ENCODE results near the gene WNT11.

WNT11 gene

DNA sequence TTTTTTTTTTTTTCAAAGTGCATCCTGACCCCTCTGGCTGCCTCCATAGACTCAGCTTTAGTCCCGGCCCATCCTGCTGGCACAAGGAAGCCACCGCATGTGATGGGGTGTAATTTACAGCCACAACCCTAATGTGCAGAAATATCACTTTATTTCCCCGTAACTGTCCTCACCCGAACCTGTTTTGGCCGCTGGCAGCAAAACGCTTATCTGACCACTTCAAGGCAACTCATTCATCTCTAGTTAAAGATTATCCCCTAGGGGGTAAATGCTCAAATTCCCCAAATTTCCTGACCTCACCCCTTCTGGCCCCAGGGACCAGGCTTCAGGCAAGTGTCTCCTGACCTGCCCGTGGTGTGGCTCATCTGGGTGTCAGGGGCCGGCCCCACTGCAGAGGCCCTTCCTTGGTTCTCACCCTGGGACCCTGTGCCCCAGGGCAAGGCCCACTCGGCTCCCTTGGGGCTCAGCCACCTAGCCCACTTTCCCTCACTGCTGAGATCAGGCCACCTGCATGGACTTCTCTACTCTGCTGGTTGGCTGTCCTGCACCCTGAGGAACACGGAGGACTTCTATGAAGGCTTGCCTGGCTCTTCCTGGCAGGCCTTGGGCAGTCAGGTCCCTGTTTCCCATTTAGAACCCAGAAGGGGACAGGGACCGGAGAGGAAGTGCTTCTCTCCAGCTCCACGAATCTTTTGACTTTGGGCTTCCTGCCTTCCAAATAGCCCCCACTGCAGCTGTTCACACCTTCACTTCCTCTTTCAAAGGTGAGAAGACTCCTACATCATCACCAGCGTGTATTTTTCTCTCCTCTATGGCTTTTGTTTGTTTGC lies 53.3 kb downstream of the WNT11 start:
- no peak overlapping the region for H3K4me3 ChIP-seq (ENCODE audit: low read depth, low read length)
- TF ChIP-seq, protein P1, sequence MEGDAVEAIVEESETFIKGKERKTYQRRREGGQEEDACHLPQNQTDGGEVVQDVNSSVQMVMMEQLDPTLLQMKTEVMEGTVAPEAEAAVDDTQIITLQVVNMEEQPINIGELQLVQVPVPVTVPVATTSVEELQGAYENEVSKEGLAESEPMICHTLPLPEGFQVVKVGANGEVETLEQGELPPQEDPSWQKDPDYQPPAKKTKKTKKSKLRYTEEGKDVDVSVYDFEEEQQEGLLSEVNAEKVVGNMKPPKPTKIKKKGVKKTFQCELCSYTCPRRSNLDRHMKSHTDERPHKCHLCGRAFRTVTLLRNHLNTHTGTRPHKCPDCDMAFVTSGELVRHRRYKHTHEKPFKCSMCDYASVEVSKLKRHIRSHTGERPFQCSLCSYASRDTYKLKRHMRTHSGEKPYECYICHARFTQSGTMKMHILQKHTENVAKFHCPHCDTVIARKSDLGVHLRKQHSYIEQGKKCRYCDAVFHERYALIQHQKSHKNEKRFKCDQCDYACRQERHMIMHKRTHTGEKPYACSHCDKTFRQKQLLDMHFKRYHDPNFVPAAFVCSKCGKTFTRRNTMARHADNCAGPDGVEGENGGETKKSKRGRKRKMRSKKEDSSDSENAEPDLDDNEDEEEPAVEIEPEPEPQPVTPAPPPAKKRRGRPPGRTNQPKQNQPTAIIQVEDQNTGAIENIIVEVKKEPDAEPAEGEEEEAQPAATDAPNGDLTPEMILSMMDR (IDR thresholded peaks at IDR 0.05; ENCODE audit: low read depth, low read length) = no peak

DNA sequence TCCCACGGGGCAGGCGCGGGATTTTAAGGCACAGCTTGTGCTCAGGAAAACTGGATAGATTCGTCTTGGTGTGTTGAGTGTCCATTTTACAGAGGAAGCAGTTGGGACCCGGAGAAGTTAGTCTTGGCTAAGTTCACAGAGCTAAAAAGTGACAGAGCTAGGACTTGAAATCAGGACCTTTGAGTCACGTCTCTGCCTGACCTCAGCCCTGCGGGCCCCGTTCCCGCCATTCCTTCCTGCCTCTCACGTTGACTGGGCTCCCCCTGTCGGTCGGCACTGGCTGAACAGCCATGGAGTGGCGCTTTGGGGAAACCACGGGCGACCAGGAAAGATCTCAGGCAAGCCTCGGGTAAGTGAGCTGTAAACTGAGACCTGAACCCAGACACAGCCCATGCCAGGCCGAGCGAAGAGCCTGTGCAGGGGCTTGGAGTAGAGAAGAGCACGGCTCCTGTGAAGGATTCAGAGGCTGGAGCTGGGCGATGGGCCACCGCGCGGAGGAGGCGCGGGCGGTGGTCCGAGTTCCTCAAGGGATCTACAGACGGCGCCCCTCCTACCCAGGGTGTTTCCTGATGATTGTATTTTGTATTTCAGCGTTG lies 54.1 kb downstream of the WNT11 start:
- peak overlapping the region; percentile 17; the same call in 1 of the 2 replicates for H3K4me3 ChIP-seq (ENCODE audit: low read depth, low read length)
- TF ChIP-seq, protein P1 (IDR thresholded peaks at IDR 0.05; ENCODE audit: low read depth, low read length) = peak; percentile 76

DNA sequence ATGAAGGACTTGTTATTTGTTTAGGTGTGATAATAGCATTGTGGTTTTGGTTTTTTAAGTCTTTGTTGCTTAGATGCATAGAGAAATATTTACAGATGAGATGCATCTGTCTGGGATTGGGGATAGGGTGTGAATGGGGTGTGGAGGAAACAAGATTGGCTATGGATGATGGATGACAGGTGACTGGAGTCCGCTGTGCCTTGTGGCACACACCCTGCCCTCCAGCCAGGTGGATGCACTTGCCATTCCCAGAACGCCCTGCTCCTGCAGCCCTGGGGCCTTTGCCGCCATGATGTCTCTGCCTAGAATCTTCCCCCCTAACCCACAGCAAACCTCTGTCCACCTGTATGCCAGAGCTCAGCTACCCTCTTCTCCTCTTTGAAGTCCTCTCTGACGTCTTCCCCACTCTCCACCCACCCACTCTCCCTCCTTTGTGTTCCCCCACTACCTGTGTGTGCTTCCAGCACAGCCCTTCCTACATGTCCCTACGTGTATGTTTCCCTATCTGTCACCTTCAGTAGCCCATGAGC lies 54.7 kb downstream of the WNT11 start:
- no peak overlapping the region for H3K4me3 ChIP-seq (ENCODE audit: low read depth, low read length)
- TF ChIP-seq, protein P1 (IDR thresholded peaks at IDR 0.05; ENCODE audit: low read depth, low read length) = no peak

DNA sequence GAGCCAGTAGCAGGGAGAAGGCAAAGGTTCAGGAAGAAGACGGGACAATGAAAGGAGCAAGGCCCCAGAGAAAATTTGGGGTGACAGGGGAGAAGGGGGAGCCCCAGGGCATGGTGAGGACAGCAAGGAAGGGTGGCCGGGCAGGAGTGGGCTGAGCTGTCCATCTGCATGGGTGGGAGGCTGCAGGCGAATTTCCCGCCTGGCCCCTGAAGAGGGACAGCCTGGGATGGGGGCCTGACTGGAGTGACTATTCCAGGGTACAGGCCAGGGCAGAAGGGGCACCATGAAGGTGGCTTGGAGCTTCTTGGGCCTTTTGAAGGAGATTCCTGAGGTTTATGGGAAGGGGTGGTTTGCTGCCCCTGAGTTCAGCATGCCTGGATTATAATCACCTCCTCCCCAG lies 56.2 kb downstream of the WNT11 start:
- TF ChIP-seq, protein P1 (IDR thresholded peaks at IDR 0.05; ENCODE audit: low read depth, low read length) = no peak
- H3K4me3 ChIP-seq (ENCODE audit: low read depth, low read length) = no peak overlapping the region

DNA sequence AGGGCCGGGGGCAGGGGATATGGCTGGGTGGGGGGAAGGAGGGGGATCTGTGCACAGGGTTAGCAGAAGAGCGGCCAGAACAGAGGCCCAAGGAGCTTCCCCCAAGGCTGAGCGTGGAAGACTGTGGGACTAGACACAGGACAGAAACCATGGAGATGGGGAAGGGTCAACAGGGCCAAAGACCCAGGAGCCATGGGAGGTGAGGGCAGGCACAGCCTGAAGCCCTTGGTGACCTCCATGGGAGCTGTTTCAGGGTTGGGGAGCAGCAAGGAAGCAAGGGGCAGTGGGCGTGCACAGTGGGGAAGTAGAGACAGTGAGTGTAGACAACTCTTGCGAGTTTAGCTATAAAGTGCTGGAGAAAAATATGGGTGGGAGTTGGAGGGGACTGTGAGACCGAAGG lies 56.6 kb downstream of the WNT11 start:
- TF ChIP-seq, protein P1 (IDR thresholded peaks at IDR 0.05; ENCODE audit: low read depth, low read length) = no peak
- H3K4me3 ChIP-seq (ENCODE audit: low read depth, low read length) = no peak overlapping the region

DNA sequence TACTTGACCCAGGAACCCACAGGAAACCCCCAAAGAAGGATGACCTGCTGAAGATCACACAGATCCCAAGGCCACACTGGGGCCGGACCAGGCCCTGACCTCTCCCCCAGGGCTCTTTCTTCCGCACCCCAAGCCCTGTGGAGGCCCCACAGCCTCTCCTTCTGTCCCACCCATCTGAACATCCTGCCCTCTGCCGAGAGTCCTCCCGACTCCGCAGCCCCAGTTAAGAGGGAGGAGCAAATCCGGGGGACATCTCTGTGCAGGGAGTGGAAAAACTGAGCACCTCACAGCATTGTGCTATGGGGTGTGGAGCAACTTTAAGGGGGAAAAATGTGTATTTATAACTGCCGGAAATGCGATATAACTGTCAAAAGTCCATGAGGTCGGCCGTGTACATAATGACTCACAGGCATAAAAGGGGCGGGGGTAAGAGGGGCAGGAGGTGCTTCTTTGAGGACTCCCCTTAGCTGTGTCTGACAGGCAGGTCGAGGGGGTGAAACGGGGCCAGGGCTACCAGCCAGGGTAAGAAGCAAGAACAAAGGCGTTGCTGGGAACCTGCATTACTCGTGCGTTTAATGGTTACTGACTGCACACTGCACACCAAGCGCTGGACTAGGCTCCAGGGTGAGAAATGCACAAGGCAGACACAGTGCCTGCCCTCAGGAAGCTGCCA lies 57.2 kb downstream of the WNT11 start:
- H3K4me3 ChIP-seq (ENCODE audit: low read depth, low read length) = no peak overlapping the region
- TF ChIP-seq, protein P1 (IDR thresholded peaks at IDR 0.05; ENCODE audit: low read depth, low read length) = no peak
